Measurements from ENCODE around the gene TMA7.
A peak's percentile ranks its signal among the peaks of the same experiment; 100 is the strongest.

The TMA7 gene

GRCh38 chr3:48433472-48434118 lies 6.5 kb upstream of the TMA7 start:
- peaks cover 14% of the 10 kb centered on the region for H3K4me1 ChIP-seq (ENCODE audit: control insufficient read depth, insufficient read depth, low read length)
- H3K36me3 ChIP-seq (ENCODE audit: control insufficient read depth, insufficient read depth, low read length): peaks cover 35% of the 10 kb centered on the region
- H3K4me3 ChIP-seq (ENCODE audit: low read depth, low read length): no peak overlapping the region
- H3K9me3 ChIP-seq (ENCODE audit: control insufficient read depth, insufficient read depth, low read length): no peaks in the 10 kb centered on the region
- H3K27me3 ChIP-seq (ENCODE audit: control insufficient read depth, insufficient read depth, low read length): no peaks in the 10 kb centered on the region
- H3K27ac ChIP-seq (ENCODE audit: low read depth, low read length): peak overlapping the region; percentile 16
- H3K9ac ChIP-seq (ENCODE audit: low read depth, low read length): no peak overlapping the region

GRCh38 chr3:48434591-48435222 lies 5.3 kb upstream of the TMA7 start:
- H3K27ac ChIP-seq (ENCODE audit: low read depth, low read length): no peak overlapping the region
- H3K27me3 ChIP-seq (ENCODE audit: control insufficient read depth, insufficient read depth, low read length): no peaks in the 10 kb centered on the region
- peaks cover 14% of the 10 kb centered on the region for H3K4me1 ChIP-seq (ENCODE audit: control insufficient read depth, insufficient read depth, low read length)
- H3K4me3 ChIP-seq (ENCODE audit: low read depth, low read length): no peak overlapping the region
- H3K36me3 ChIP-seq (ENCODE audit: control insufficient read depth, insufficient read depth, low read length): peaks cover 35% of the 10 kb centered on the region
- no peaks in the 10 kb centered on the region for H3K9me3 ChIP-seq (ENCODE audit: control insufficient read depth, insufficient read depth, low read length)
- no peak overlapping the region for H3K9ac ChIP-seq (ENCODE audit: low read depth, low read length)

- H3K9ac ChIP-seq (ENCODE audit: low read depth, low read length): no peak overlapping the region
Observed at GRCh38 chr3:48435223-48435595, 4.8 kb upstream of the TMA7 start.

GRCh38 chr3:48435774-48436476 lies 4.1 kb upstream of the TMA7 start:
- Histone ChIP-seq H3K9me3 (ENCODE audit: control insufficient read depth, insufficient read depth, low read length) (no peaks in the 10 kb centered on the region), H3K36me3 (ENCODE audit: control insufficient read depth, insufficient read depth, low read length) (peaks cover 35% of the 10 kb centered on the region), H3K27me3 (ENCODE audit: control insufficient read depth, insufficient read depth, low read length) (no peaks in the 10 kb centered on the region), H3K27ac (ENCODE audit: low read depth, low read length) (peak overlapping the region; percentile 21), H3K4me1 (ENCODE audit: control insufficient read depth, insufficient read depth, low read length) (peaks cover 5% of the 10 kb centered on the region), H3K9ac (ENCODE audit: low read depth, low read length) (no peak overlapping the region), H3K4me3 (ENCODE audit: low read depth, low read length) (no peak overlapping the region)

More at GRCh38 chr3:48435223-48435595, 4.8 kb upstream of the TMA7 start:
- no peaks in the 10 kb centered on the region for H3K9me3 ChIP-seq (ENCODE audit: control insufficient read depth, insufficient read depth, low read length)
- no peaks in the 10 kb centered on the region for H3K27me3 ChIP-seq (ENCODE audit: control insufficient read depth, insufficient read depth, low read length)
- H3K27ac ChIP-seq (ENCODE audit: low read depth, low read length): no peak overlapping the region
- peaks cover 35% of the 10 kb centered on the region for H3K36me3 ChIP-seq (ENCODE audit: control insufficient read depth, insufficient read depth, low read length)
- H3K4me3 ChIP-seq (ENCODE audit: low read depth, low read length): no peak overlapping the region
- peaks cover 12% of the 10 kb centered on the region for H3K4me1 ChIP-seq (ENCODE audit: control insufficient read depth, insufficient read depth, low read length)

GRCh38 chr3:48436477-48436787 lies 3.6 kb upstream of the TMA7 start:
- Histone ChIP-seq H3K9ac (ENCODE audit: low read depth, low read length) (no peak overlapping the region), H3K36me3 (ENCODE audit: control insufficient read depth, insufficient read depth, low read length) (peaks cover 37% of the 10 kb centered on the region), H3K27me3 (ENCODE audit: control insufficient read depth, insufficient read depth, low read length) (no peaks in the 10 kb centered on the region), H3K4me3 (ENCODE audit: low read depth, low read length) (no peak overlapping the region), H3K27ac (ENCODE audit: low read depth, low read length) (peak overlapping the region; percentile 21), H3K9me3 (ENCODE audit: control insufficient read depth, insufficient read depth, low read length) (no peaks in the 10 kb centered on the region), H3K4me1 (ENCODE audit: control insufficient read depth, insufficient read depth, low read length) (0 out of 2 replicates have a peak, but pooled peaks cover 3% of the 10 kb centered on the region)

- H3K9ac ChIP-seq (ENCODE audit: low read depth, low read length): no peak overlapping the region
- H3K9me3 ChIP-seq (ENCODE audit: control insufficient read depth, insufficient read depth, low read length): no peaks in the 10 kb centered on the region
- H3K27ac ChIP-seq (ENCODE audit: low read depth, low read length): no peak overlapping the region
- H3K27me3 ChIP-seq (ENCODE audit: control insufficient read depth, insufficient read depth, low read length): no peaks in the 10 kb centered on the region
- peaks cover 37% of the 10 kb centered on the region for H3K36me3 ChIP-seq (ENCODE audit: control insufficient read depth, insufficient read depth, low read length)
- H3K4me3 ChIP-seq (ENCODE audit: low read depth, low read length): no peak overlapping the region
- 0 out of 2 replicates have a peak, but pooled peaks cover 3% of the 10 kb centered on the region for H3K4me1 ChIP-seq (ENCODE audit: control insufficient read depth, insufficient read depth, low read length)
Observed at GRCh38 chr3:48436855-48437254, 3.2 kb upstream of the TMA7 start.

GRCh38 chr3:48437812-48438211 lies 2.2 kb upstream of the TMA7 start:
- Histone ChIP-seq H3K27ac (ENCODE audit: low read depth, low read length) (no peak overlapping the region), H3K9ac (ENCODE audit: low read depth, low read length) (no peak overlapping the region), H3K9me3 (ENCODE audit: control insufficient read depth, insufficient read depth, low read length) (no peaks in the 10 kb centered on the region), H3K4me3 (ENCODE audit: low read depth, low read length) (no peak overlapping the region), H3K4me1 (ENCODE audit: control insufficient read depth, insufficient read depth, low read length) (0 out of 2 replicates have a peak, but pooled peaks cover 3% of the 10 kb centered on the region), H3K36me3 (ENCODE audit: control insufficient read depth, insufficient read depth, low read length) (peaks cover 36% of the 10 kb centered on the region), H3K27me3 (ENCODE audit: control insufficient read depth, insufficient read depth, low read length) (no peaks in the 10 kb centered on the region)

- H3K4me1 ChIP-seq (ENCODE audit: control insufficient read depth, insufficient read depth, low read length): 0 out of 2 replicates have a peak, but pooled peaks cover 3% of the 10 kb centered on the region
- peak overlapping the region; percentile 85 for H3K4me3 ChIP-seq (ENCODE audit: low read depth, low read length)
- H3K27ac ChIP-seq (ENCODE audit: low read depth, low read length): peak overlapping the region; percentile 79
- H3K9me3 ChIP-seq (ENCODE audit: control insufficient read depth, insufficient read depth, low read length): no peaks in the 10 kb centered on the region
- peaks cover 35% of the 10 kb centered on the region for H3K36me3 ChIP-seq (ENCODE audit: control insufficient read depth, insufficient read depth, low read length)
- H3K27me3 ChIP-seq (ENCODE audit: control insufficient read depth, insufficient read depth, low read length): no peaks in the 10 kb centered on the region
- peak overlapping the region; percentile 67 for H3K9ac ChIP-seq (ENCODE audit: low read depth, low read length)
Observed at GRCh38 chr3:48440590-48440958, 517 bp downstream of the TMA7 start.

- H3K9me3 ChIP-seq (ENCODE audit: control insufficient read depth, insufficient read depth, low read length): no peaks in the 10 kb centered on the region
- H3K36me3 ChIP-seq (ENCODE audit: control insufficient read depth, insufficient read depth, low read length): peaks cover 35% of the 10 kb centered on the region
- no peak overlapping the region for H3K9ac ChIP-seq (ENCODE audit: low read depth, low read length)
- H3K4me3 ChIP-seq (ENCODE audit: low read depth, low read length): peak overlapping the region; percentile 85
- no peaks in the 10 kb centered on the region for H3K27me3 ChIP-seq (ENCODE audit: control insufficient read depth, insufficient read depth, low read length)
- H3K4me1 ChIP-seq (ENCODE audit: control insufficient read depth, insufficient read depth, low read length): no peaks in the 10 kb centered on the region
- no peak overlapping the region for H3K27ac ChIP-seq (ENCODE audit: low read depth, low read length)
Observed at GRCh38 chr3:48441940-48442339, 1.9 kb downstream of the TMA7 start.

- H3K36me3 ChIP-seq (ENCODE audit: control insufficient read depth, insufficient read depth, low read length): peaks cover 40% of the 10 kb centered on the region
- H3K9me3 ChIP-seq (ENCODE audit: control insufficient read depth, insufficient read depth, low read length): no peaks in the 10 kb centered on the region
- H3K27ac ChIP-seq (ENCODE audit: low read depth, low read length): no peak overlapping the region
- no peaks in the 10 kb centered on the region for H3K27me3 ChIP-seq (ENCODE audit: control insufficient read depth, insufficient read depth, low read length)
- no peak overlapping the region for H3K9ac ChIP-seq (ENCODE audit: low read depth, low read length)
- H3K4me3 ChIP-seq (ENCODE audit: low read depth, low read length): peak overlapping the region; percentile 79
- peaks cover 7% of the 10 kb centered on the region; the same call in 1 of the 2 replicates for H3K4me1 ChIP-seq (ENCODE audit: control insufficient read depth, insufficient read depth, low read length)
Observed at GRCh38 chr3:48445277-48445882, 5.3 kb downstream of the TMA7 start.

- Histone ChIP-seq H3K9ac (ENCODE audit: low read depth, low read length) (peak overlapping the region; percentile 70), H3K9me3 (ENCODE audit: control insufficient read depth, insufficient read depth, low read length) (no peaks in the 10 kb centered on the region), H3K4me3 (ENCODE audit: low read depth, low read length) (peak overlapping the region; percentile 79), H3K27me3 (ENCODE audit: control insufficient read depth, insufficient read depth, low read length) (no peaks in the 10 kb centered on the region), H3K27ac (ENCODE audit: low read depth, low read length) (peak overlapping the region; percentile 90), H3K4me1 (ENCODE audit: control insufficient read depth, insufficient read depth, low read length) (peaks cover 7% of the 10 kb centered on the region; the same call in 1 of the 2 replicates), H3K36me3 (ENCODE audit: control insufficient read depth, insufficient read depth, low read length) (peaks cover 43% of the 10 kb centered on the region)
Observed at GRCh38 chr3:48446043-48446424, 6.0 kb downstream of the TMA7 start.
